Measurements from ENCODE around the gene TPH2. TPM values are rescaled to one million over a fixed set of nuclear protein-coding genes. Genes with fewer than 3 reads are reported as not detected.

TPH2 gene
- total RNA-seq, 1 donor from 2014 or later = 0.10 TPM

Other genes starting within 250 kb of the TPH2 start
- 42.7 TPM for gene RAB21, start 184.0 kb upstream of the TPH2 start, total RNA-seq
- 55.3 TPM for gene TBC1D15, start 99.1 kb upstream of the TPH2 start, total RNA-seq